Measurements from ENCODE around the gene IL1R1.

GRCh38 chr2:102168026-102168771, 25.7 kb downstream of the IL1R1 start:
- no peak for TF ChIP-seq SIN3A (IDR thresholded peaks at IDR 0.05; ENCODE audit: low read depth, low read length)
- TF ChIP-seq CTCF (IDR thresholded peaks at IDR 0.05 in 2 of 3, conservative IDR thresholded peaks at IDR 0.05 in 1 of 3; ENCODE audit: control insufficient read depth in 2 of 3, extremely low read depth in 1 of 3, insufficient read depth in 1 of 3, low read depth in 3 of 3, low read length in 3 of 3): no peak
- TF ChIP-seq MYB (IDR thresholded peaks at IDR 0.05; ENCODE audit: borderline replicate concordance, low read depth, low read length): no peak
- TF ChIP-seq PML (IDR thresholded peaks at IDR 0.05; ENCODE audit: low read length): no peak
- no peak for TF ChIP-seq EZH2 (IDR thresholded peaks at IDR 0.05; ENCODE audit: borderline replicate concordance, control insufficient read depth, low read depth, low read length)
- TF ChIP-seq MAX (IDR thresholded peaks at IDR 0.05; ENCODE audit: low read depth, low read length): no peak
- TF ChIP-seq JUND (IDR thresholded peaks at IDR 0.05; ENCODE audit: low read depth, low read length): no peak
- TF ChIP-seq ATF2 (IDR thresholded peaks at IDR 0.05; ENCODE audit: low read length): no peak
